Activated effector memory CD4-positive, alpha-beta T cell treated with Interleukin-2 at 50 U/mL for 16 hours (primary cell): ENCODE results near the gene MCC.

Experiments used
- DNase-seq: peaks from one replicate; pipeline ENCODE4 v3.0.0-alpha.2; 2020

MCC gene

GRCh38 chr5:113128641-113129330 is 359.5 kb downstream of the MCC start:
- DNase-seq, result no peak

- no peak for DNase-seq
These were observed 360.2 kb downstream of the MCC start for GRCh38 chr5:113128082-113128481.

GRCh38 chr5:113127021-113127420 is 361.2 kb downstream of the MCC start:
- DNase-seq, result no peak

GRCh38 chr5:113125371-113125770 is 362.9 kb downstream of the MCC start:
- no peak for DNase-seq

GRCh38 chr5:113124914-113125313 is 363.3 kb downstream of the MCC start:
- DNase-seq, result no peak

GRCh38 chr5:113124265-113124664 is 364.0 kb downstream of the MCC start:
- no peak for DNase-seq

GRCh38 chr5:113123618-113124017 is 364.6 kb downstream of the MCC start:
- DNase-seq, result no peak

GRCh38 chr5:113122053-113122452 is 366.2 kb downstream of the MCC start:
- DNase-seq, result no peak

GRCh38 chr5:113119246-113119924 is 368.9 kb downstream of the MCC start:
- DNase-seq, result no peak

- no peak for DNase-seq
These were observed 369.5 kb downstream of the MCC start for GRCh38 chr5:113118765-113119164.

- no peak for DNase-seq
These were observed 370.0 kb downstream of the MCC start for GRCh38 chr5:113118298-113118697.

- DNase-seq, result no peak
These were observed 370.6 kb downstream of the MCC start for GRCh38 chr5:113117543-113118115.

GRCh38 chr5:113115956-113116355 is 372.3 kb downstream of the MCC start:
- DNase-seq, result no peak

GRCh38 chr5:113115061-113115460 is 373.2 kb downstream of the MCC start:
- DNase-seq, result no peak

GRCh38 chr5:113114559-113114958 is 373.7 kb downstream of the MCC start:
- no peak for DNase-seq

GRCh38 chr5:113112435-113112834 is 375.8 kb downstream of the MCC start:
- DNase-seq, result no peak

- DNase-seq, result no peak
These were observed 378.1 kb downstream of the MCC start for GRCh38 chr5:113110117-113110516.

GRCh38 chr5:113109344-113109743 is 378.9 kb downstream of the MCC start:
- no peak for DNase-seq

- DNase-seq, result no peak
These were observed 379.8 kb downstream of the MCC start for GRCh38 chr5:113108485-113108884.

- no peak for DNase-seq
These were observed 381.4 kb downstream of the MCC start for GRCh38 chr5:113106821-113107220.

- DNase-seq, result no peak
These were observed 382.5 kb downstream of the MCC start for GRCh38 chr5:113105693-113106280.

- no peak for DNase-seq
These were observed 384.9 kb downstream of the MCC start for GRCh38 chr5:113103330-113103729.

- DNase-seq, result no peak
These were observed 386.1 kb downstream of the MCC start for GRCh38 chr5:113102121-113102531.

GRCh38 chr5:113100981-113101380 is 387.3 kb downstream of the MCC start:
- no peak for DNase-seq
